ENCODE data around the gene CEPT1. TPM values are rescaled to one million over a fixed set of nuclear protein-coding genes. Genes with fewer than 3 reads are reported as not detected.

CEPT1 gene
- total RNA-seq, 5 donors from 2014 or later (not counting 1 experiment from before 2014, with no cell fraction given), result 33.2 to 42.3 (median 36.3) TPM

DNA sequence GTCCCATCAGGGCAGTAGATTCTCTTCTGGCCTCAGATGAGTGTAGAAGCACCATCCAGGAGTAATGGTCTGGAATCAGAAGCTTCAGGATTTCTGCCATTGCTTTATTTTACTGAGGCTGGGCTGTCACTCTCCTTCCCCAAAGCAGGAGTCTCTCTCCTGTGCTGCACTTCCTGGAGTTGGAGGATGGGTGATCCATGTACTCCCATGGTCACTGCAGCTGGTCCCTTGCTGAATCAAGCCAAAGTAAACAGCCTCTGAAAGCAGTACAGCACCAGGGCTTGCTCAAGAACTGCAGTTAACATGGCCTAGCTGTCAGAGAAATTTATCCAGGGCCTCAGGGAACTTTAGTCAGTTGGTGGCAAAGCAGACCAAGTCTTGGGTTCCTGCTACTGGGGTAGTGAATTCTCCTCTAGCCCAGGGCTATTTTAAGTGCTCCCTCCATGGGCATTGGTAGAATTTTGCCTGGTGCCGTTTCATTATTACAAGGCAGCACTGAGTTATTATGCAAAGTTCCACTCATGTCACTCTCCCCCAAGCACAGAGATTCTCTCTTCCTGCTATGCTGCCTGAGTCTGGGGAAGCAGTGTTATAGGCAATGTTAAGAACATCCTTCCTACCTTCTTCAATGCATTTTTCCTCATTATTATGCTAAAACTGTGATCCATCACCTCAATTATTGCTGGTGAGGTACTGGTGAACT lies 29.7 kb upstream of the CEPT1 start:
- Mint-ChIP-seq H3K27ac (no peak overlapping the region), H3K4me1 (no peaks in the 10 kb centered on the region), H3K9me3 (peaks cover 0 to 22% (median 8%) of the 10 kb centered on the region in 3 donors), H3K27me3 (no peaks in the 10 kb centered on the region), H3K36me3 (peaks cover 40% of the 10 kb centered on the region), H3K4me3 (no peak overlapping the region)
- Histone ChIP-seq H3K36me3 (ENCODE audit: control insufficient read depth in 2 of 2, extremely low read depth in 1 of 2, insufficient read depth in 1 of 2, low read length in 1 of 2) (peaks cover 0 to 2% of the 10 kb centered on the region in 2 donors), H3K9me3 (no peaks in the 10 kb centered on the region), H3K4me1 (ENCODE audit: control insufficient read depth in 1 of 2, extremely low read depth in 1 of 2, insufficient read depth in 2 of 2, low read length in 2 of 2) (no peaks in the 10 kb centered on the region), H3K4me3 (ENCODE audit: control insufficient read depth in 1 of 2, extremely low read depth in 1 of 2, low read length in 1 of 2) (no peak overlapping the region), H3K27me3 (replicated peaks in 1 of 2; ENCODE audit: control insufficient read depth in 2 of 2, extremely low read depth in 1 of 2, insufficient read depth in 2 of 2, low read length in 1 of 2) (no peaks in the 10 kb centered on the region), H3K27ac (ENCODE audit: low read length) (no peak overlapping the region)
- ATAC-seq (replicated peaks in 1 of 4) (no peak), DNase-seq (no peak)
- CTCF ChIA-PET, result no interaction called here
- POLR2A ChIA-PET, result no interaction called here
- no CpG with 5 or more reads among the region's 1 CpG for WGBS (ENCODE audit: insufficient coverage)

DNA sequence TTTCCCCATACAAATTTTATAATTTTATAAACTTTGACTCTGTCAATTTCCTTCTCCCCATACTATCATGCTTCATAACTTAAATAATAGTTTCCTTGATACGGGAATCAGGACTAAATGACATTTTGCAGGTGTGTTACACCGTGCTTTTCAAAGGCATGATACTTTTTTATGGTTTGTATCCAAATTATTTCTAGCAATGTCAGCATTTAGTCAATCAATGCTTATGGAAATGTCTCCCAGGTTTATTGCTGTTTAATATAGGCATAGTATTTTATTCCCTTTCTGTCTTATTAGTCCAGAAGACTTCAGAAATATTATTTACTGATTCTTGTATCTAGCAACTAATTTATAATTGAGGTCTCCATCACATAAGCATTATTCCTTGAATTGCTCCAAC lies 23.5 kb upstream of the CEPT1 start:
- no peaks in the 10 kb centered on the region for H3K27me3 ChIP-seq (replicated peaks in 1 of 2; ENCODE audit: control insufficient read depth in 2 of 2, extremely low read depth in 1 of 2, insufficient read depth in 2 of 2, low read length in 1 of 2)
- no peaks in the 10 kb centered on the region for H3K9me3 ChIP-seq
- H3K27ac ChIP-seq (ENCODE audit: low read length), result no peak overlapping the region
- ChIA-PET POLR2A (no interaction called here), CTCF (no interaction called here)
- H3K4me3 Mint-ChIP-seq, result no peak overlapping the region
- H3K4me1 Mint-ChIP-seq, result no peaks in the 10 kb centered on the region
- H3K27me3 Mint-ChIP-seq, result no peaks in the 10 kb centered on the region
- H3K9me3 Mint-ChIP-seq, result no peaks in the 10 kb centered on the region
- H3K27ac Mint-ChIP-seq, result no peak overlapping the region
- H3K4me1 ChIP-seq (ENCODE audit: control insufficient read depth in 1 of 2, extremely low read depth in 1 of 2, insufficient read depth in 2 of 2, low read length in 2 of 2), result no peaks in the 10 kb centered on the region
- H3K36me3 ChIP-seq (ENCODE audit: control insufficient read depth in 2 of 2, extremely low read depth in 1 of 2, insufficient read depth in 1 of 2, low read length in 1 of 2), result peaks cover 0 to 20% of the 10 kb centered on the region in 2 donors
- no peak overlapping the region for H3K4me3 ChIP-seq (ENCODE audit: control insufficient read depth in 1 of 2, extremely low read depth in 1 of 2, low read length in 1 of 2)
- whole genome bisulfite sequencing (ENCODE audit: insufficient coverage), result no CpG with 5 or more reads among the region's 2 CpGs
- ATAC-seq (replicated peaks in 1 of 4) (no peak), DNase-seq (no peak)
- peaks cover 57% of the 10 kb centered on the region for H3K36me3 Mint-ChIP-seq

DNA sequence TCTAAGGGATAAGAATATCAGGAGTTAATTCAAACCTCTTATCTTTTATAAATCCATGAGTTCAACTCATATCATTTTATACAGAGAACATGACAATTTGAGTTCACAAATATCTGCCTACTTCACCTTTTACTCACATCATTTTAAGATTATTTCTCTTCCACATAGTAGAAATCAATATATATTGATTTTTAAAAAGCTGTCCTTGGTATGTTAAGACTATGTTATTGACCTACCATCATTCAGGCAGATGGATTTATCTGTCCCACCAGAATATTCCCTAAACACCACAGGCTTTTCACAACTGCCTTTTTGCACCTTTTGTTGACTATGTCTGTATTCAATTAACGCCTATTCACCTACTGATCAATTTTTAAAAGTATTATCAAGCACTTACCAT lies 13.7 kb upstream of the CEPT1 start:
- ChIA-PET POLR2A (no interaction called here), CTCF (interaction anchor here in 1 of 2 donors (1.3 kb wide), 1 partner anchor 18 kb away, joined by 4 read pairs; no protein-coding TSS in a partner anchor)
- Histone ChIP-seq H3K9me3 (no peaks in the 10 kb centered on the region), H3K4me1 (ENCODE audit: control insufficient read depth in 1 of 2, extremely low read depth in 1 of 2, insufficient read depth in 2 of 2, low read length in 2 of 2) (peaks cover 0 to 4% of the 10 kb centered on the region in 2 experiments), H3K27ac (ENCODE audit: low read length) (no peak overlapping the region), H3K27me3 (replicated peaks in 1 of 2; ENCODE audit: control insufficient read depth in 2 of 2, extremely low read depth in 1 of 2, insufficient read depth in 2 of 2, low read length in 1 of 2) (no peaks in the 10 kb centered on the region), H3K36me3 (ENCODE audit: control insufficient read depth in 2 of 2, extremely low read depth in 1 of 2, insufficient read depth in 1 of 2, low read length in 1 of 2) (peaks cover 4 to 53% of the 10 kb centered on the region in 2 donors), H3K4me3 (ENCODE audit: control insufficient read depth in 1 of 2, extremely low read depth in 1 of 2, low read length in 1 of 2) (no peak overlapping the region)
- ATAC-seq (replicated peaks in 1 of 4), result no peak
- Mint-ChIP-seq H3K9me3 (no peaks in the 10 kb centered on the region), H3K36me3 (peaks cover 62% of the 10 kb centered on the region), H3K4me3 (no peak overlapping the region), H3K4me1 (peaks cover 32 to 35% (median 34%) of the 10 kb centered on the region in 3 donors), H3K27me3 (no peaks in the 10 kb centered on the region), H3K27ac (no peak overlapping the region)
- no peak for DNase-seq
- WGBS (ENCODE audit: insufficient coverage), result 100% methylated on average over 1 of the region's 1 CpG

DNA sequence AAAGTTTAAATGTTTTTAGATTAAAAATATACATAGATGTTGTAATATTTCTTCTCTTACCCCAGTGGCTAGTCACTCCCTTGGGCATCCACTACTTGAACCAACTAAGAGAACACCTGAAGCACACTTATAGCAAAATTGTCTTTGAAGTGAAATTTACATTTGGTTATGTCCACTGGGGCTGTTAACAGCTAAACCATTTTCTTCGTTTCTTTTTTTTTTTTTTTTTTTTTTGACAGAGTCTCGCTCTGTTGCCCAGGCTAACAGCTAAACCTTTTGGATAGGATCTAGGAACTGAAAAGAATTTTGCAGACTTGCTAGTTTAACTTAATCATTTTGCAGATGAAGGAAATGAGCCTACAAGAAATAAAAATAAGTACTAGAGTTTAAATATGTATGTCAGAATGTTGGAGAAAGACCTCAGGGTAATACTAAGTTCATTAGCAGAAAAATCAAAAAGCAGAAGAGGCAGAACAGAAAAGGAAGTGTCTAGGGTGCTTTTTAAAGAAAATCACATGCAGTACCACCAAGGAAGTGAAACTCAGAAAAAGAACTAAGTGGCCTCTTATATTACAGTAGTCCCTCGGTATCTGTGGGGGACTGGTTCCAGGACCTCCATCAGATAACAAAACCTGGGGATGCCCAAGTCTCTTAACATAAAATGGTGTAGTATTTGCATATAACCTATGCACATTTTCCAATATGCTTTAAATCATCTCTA lies 11.9 kb upstream of the CEPT1 start:
- H3K36me3 ChIP-seq (ENCODE audit: control insufficient read depth in 2 of 2, extremely low read depth in 1 of 2, insufficient read depth in 1 of 2, low read length in 1 of 2), result peaks cover 4 to 47% of the 10 kb centered on the region in 2 donors
- no peak overlapping the region for H3K27ac ChIP-seq (ENCODE audit: low read length)

DNA sequence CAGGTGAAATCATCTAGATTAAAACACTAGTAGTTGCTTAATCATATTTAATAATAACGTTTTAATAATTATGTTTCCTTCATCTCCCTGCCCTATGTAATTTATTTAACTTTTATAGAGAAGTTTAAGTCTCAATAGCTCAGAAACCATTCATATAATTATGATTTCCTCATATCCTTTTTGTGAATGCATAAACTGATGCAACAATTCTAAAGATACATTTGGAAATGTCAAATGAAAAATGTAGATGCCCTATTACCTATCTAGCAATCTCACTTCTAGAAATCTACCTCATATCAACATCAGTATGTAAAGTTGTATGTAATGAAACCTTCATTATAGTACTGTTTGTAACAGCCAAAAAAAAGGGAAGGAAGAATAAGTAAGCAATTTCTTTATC lies 10.6 kb upstream of the CEPT1 start:
- Mint-ChIP-seq H3K27ac (peak overlapping the region in 1 of 2 donors; percentile 55), H3K36me3 (peaks cover 47% of the 10 kb centered on the region), H3K4me1 (peaks cover 35 to 40% (median 40%) of the 10 kb centered on the region in 3 donors), H3K27me3 (no peaks in the 10 kb centered on the region), H3K4me3 (no peak overlapping the region), H3K9me3 (no peaks in the 10 kb centered on the region)
- ATAC-seq (replicated peaks in 1 of 4) (no peak), DNase-seq (no peak)
- Histone ChIP-seq H3K36me3 (ENCODE audit: control insufficient read depth in 2 of 2, extremely low read depth in 1 of 2, insufficient read depth in 1 of 2, low read length in 1 of 2) (peaks cover 0 to 36% of the 10 kb centered on the region in 2 donors), H3K27me3 (replicated peaks in 1 of 2; ENCODE audit: control insufficient read depth in 2 of 2, extremely low read depth in 1 of 2, insufficient read depth in 2 of 2, low read length in 1 of 2) (no peaks in the 10 kb centered on the region), H3K9me3 (no peaks in the 10 kb centered on the region), H3K4me3 (ENCODE audit: control insufficient read depth in 1 of 2, extremely low read depth in 1 of 2, low read length in 1 of 2) (no peak overlapping the region), H3K4me1 (ENCODE audit: control insufficient read depth in 1 of 2, extremely low read depth in 1 of 2, insufficient read depth in 2 of 2, low read length in 2 of 2) (peaks cover 0 to 6% of the 10 kb centered on the region in 2 experiments), H3K27ac (ENCODE audit: low read length) (no peak overlapping the region)
- no CpG with 5 or more reads among the region's 1 CpG for WGBS (ENCODE audit: insufficient coverage)
- POLR2A ChIA-PET, result interaction anchor here in 1 of 2 donors (0.7 kb wide), 1 partner anchor 59 kb away, joined by 4 read pairs; no protein-coding TSS in a partner anchor
- CTCF ChIA-PET, result no interaction called here

More for the DNA sequence above, 11.9 kb upstream of the CEPT1 start:
- CTCF ChIA-PET, result no interaction called here
- no peaks in the 10 kb centered on the region for H3K27me3 Mint-ChIP-seq
- H3K9me3 ChIP-seq, result no peaks in the 10 kb centered on the region
- peak overlapping the region in 1 of 2 donors; percentile 53 for H3K27ac Mint-ChIP-seq
- no peak overlapping the region for H3K4me3 Mint-ChIP-seq
- POLR2A ChIA-PET, result no interaction called here
- DNase-seq (no peak), ATAC-seq (replicated peaks in 1 of 4) (no peak)
- H3K9me3 Mint-ChIP-seq, result no peaks in the 10 kb centered on the region
- peaks cover 0 to 6% of the 10 kb centered on the region in 2 experiments for H3K4me1 ChIP-seq (ENCODE audit: control insufficient read depth in 1 of 2, extremely low read depth in 1 of 2, insufficient read depth in 2 of 2, low read length in 2 of 2)
- H3K4me3 ChIP-seq (ENCODE audit: control insufficient read depth in 1 of 2, extremely low read depth in 1 of 2, low read length in 1 of 2), result no peak overlapping the region
- WGBS (ENCODE audit: insufficient coverage), result no CpG with 5 or more reads among the region's 3 CpGs
- H3K27me3 ChIP-seq (replicated peaks in 1 of 2; ENCODE audit: control insufficient read depth in 2 of 2, extremely low read depth in 1 of 2, insufficient read depth in 2 of 2, low read length in 1 of 2), result no peaks in the 10 kb centered on the region
- H3K36me3 Mint-ChIP-seq, result peaks cover 55% of the 10 kb centered on the region
- H3K4me1 Mint-ChIP-seq, result peaks cover 39 to 42% (median 41%) of the 10 kb centered on the region in 3 donors

DNA sequence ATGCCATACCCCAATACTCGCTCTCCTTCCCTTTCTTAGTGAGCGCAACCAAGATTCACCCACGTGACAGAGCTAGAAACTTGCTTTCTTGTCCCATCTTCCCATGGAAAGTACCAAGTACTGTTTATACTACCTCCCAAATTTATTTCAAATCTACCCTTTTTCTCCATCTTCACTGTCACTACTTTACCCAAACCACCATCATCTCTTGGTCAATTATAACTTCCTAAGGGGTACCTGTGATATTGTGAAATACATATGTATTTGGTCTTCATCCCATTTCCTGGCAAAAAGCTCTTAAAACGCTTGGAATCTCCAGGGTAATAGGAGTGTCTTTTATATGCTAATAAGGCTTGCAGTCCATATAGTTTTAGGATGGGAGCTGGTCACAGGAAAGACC lies 8.3 kb upstream of the CEPT1 start:
- Mint-ChIP-seq H3K4me3 (no peak overlapping the region), H3K27me3 (no peaks in the 10 kb centered on the region), H3K27ac (no peak overlapping the region), H3K9me3 (no peaks in the 10 kb centered on the region), H3K4me1 (peaks cover 42 to 45% (median 43%) of the 10 kb centered on the region in 3 donors), H3K36me3 (peaks cover 46% of the 10 kb centered on the region)
- ATAC-seq (replicated peaks in 1 of 4) (no peak), DNase-seq (no peak)
- WGBS (ENCODE audit: insufficient coverage), result 93% methylated on average over 3 of the region's 4 CpGs
- Histone ChIP-seq H3K27me3 (replicated peaks in 1 of 2; ENCODE audit: control insufficient read depth in 2 of 2, extremely low read depth in 1 of 2, insufficient read depth in 2 of 2, low read length in 1 of 2) (no peaks in the 10 kb centered on the region), H3K4me3 (ENCODE audit: control insufficient read depth in 1 of 2, extremely low read depth in 1 of 2, low read length in 1 of 2) (no peak overlapping the region), H3K9me3 (no peaks in the 10 kb centered on the region), H3K27ac (ENCODE audit: low read length) (no peak overlapping the region), H3K36me3 (ENCODE audit: control insufficient read depth in 2 of 2, extremely low read depth in 1 of 2, insufficient read depth in 1 of 2, low read length in 1 of 2) (peaks cover 0 to 27% of the 10 kb centered on the region in 2 donors), H3K4me1 (ENCODE audit: control insufficient read depth in 1 of 2, extremely low read depth in 1 of 2, insufficient read depth in 2 of 2, low read length in 2 of 2) (peaks cover 0 to 6% of the 10 kb centered on the region in 2 experiments)
- ChIA-PET CTCF (no interaction called here), POLR2A (interaction anchor here in 1 of 2 donors (0.6 kb wide), 1 partner anchor 1562 kb away, joined by 3 read pairs; no protein-coding TSS in a partner anchor)
